NCI-H2196 treated with DMSO at 0.1 percent for 48 hours (cell line): ENCODE data around the gene MFN2.
A peak's percentile ranks its signal among the peaks of the same experiment; 100 is the strongest.
"Not testable (repeated sequence)": the region's sequence is repeated elsewhere in the genome, so short reads cannot be mapped to it uniquely, and the experiment has no call there.

Source experiments
- DNase-seq: peaks from one replicate; lab custom pipeline; 2025; ENCODE audit not compliant: unreplicated experiment; lab: John Stamatoyannopoulos, UW

The MFN2 gene

GRCh38 chr1:11979851-11980675, at the start of gene MFN2:
MFN2 (plus strand) TSS chr1:11980444; CDS start chr1:11989169, 8,725 bp downstream.
- DNase-seq = peak; percentile 100

GRCh38 chr1:11930571-11931445, 49.4 kb upstream of the MFN2 start:
- DNase-seq = no peak

- DNase-seq = no peak
These were observed 48.4 kb upstream of the MFN2 start for GRCh38 chr1:11931845-11932244.

- peak; percentile 64 for DNase-seq
These were observed 45.8 kb upstream of the MFN2 start, which contains the start of gene PLOD1 for GRCh38 chr1:11934302-11935056. PLOD1 (plus strand) TSS chr1:11934717; CDS start chr1:11934780, 63 bp downstream.

GRCh38 chr1:11935057-11935412, 45.2 kb upstream of the MFN2 start:
- no peak for DNase-seq

GRCh38 chr1:11935733-11936132, 44.5 kb upstream of the MFN2 start:
- DNase-seq = not testable (repeated sequence)

GRCh38 chr1:11938722-11939526, 41.3 kb upstream of the MFN2 start:
- no peak for DNase-seq

GRCh38 chr1:11939794-11940193, 40.5 kb upstream of the MFN2 start:
- not testable (repeated sequence) for DNase-seq

- peak; percentile 75 for DNase-seq
These were observed 39.9 kb upstream of the MFN2 start for GRCh38 chr1:11940260-11940921.

GRCh38 chr1:11942280-11942679, 38.0 kb upstream of the MFN2 start:
- DNase-seq = no peak

- no peak for DNase-seq
These were observed 36.6 kb upstream of the MFN2 start for GRCh38 chr1:11943619-11944018.

- DNase-seq = peak; percentile 73
These were observed 35.8 kb upstream of the MFN2 start for GRCh38 chr1:11944358-11944931.

GRCh38 chr1:11946647-11947046, 33.6 kb upstream of the MFN2 start:
- DNase-seq = no peak

GRCh38 chr1:11948822-11949458, 31.3 kb upstream of the MFN2 start:
- no peak for DNase-seq

- no peak for DNase-seq
These were observed 28.3 kb upstream of the MFN2 start for GRCh38 chr1:11951901-11952300.

- no peak for DNase-seq
These were observed 27.7 kb upstream of the MFN2 start for GRCh38 chr1:11952455-11953109.

- no peak for DNase-seq
These were observed 25.0 kb upstream of the MFN2 start for GRCh38 chr1:11955221-11955620.

GRCh38 chr1:11957398-11957797, 22.8 kb upstream of the MFN2 start:
- DNase-seq = no peak
